Colon (tissue), 2 donors: ENCODE data around the gene SP2.

ENCODE experiments used
- FAIRE-seq: peaks from 2 replicates; lab custom pipeline; 2012; peaks lifted over from hg19 to GRCh38; lab: Jason Lieb, UNC
- donor health status: control.
- donor health status: control.

SP2 gene

DNA sequence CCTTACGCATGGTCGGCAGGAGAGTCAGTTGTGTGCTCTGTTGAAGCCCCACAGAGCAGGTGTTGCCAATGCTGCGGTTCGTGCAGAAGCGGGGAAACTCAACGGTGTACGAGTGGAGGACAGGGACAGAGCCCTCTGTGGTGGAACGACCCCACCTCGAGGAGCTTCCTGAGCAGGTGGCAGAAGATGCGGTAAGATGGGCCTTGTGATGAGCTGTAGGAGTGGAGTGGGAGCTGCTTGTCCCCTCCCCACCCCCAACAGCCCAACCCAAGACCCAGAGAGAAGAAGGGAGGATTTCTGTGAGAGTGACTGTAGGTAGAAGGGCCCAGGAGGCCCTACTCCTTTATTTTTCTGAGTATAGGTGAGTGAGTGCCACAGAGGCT lies 79.8 kb downstream of the SP2 start:
- no peak for FAIRE-seq

GRCh38 chr17:47978324-47978723 lies 82.3 kb downstream of the SP2 start:
- no peak for FAIRE-seq
